Activated gamma-delta T cell treated with anti-CD3 and anti-CD28 coated beads, Interleukin-2, amount 50 U/mL, for 16 hours (primary cell): ENCODE data around the gene SLC26A2.
A peak's percentile ranks its signal among the peaks of the same experiment; 100 is the strongest.

Experiments
- DNase-seq: peaks from one replicate; pipeline ENCODE4 v3.0.0-alpha.2; 2020; ENCODE audit warnings: low read depth

SLC26A2 gene

DNA sequence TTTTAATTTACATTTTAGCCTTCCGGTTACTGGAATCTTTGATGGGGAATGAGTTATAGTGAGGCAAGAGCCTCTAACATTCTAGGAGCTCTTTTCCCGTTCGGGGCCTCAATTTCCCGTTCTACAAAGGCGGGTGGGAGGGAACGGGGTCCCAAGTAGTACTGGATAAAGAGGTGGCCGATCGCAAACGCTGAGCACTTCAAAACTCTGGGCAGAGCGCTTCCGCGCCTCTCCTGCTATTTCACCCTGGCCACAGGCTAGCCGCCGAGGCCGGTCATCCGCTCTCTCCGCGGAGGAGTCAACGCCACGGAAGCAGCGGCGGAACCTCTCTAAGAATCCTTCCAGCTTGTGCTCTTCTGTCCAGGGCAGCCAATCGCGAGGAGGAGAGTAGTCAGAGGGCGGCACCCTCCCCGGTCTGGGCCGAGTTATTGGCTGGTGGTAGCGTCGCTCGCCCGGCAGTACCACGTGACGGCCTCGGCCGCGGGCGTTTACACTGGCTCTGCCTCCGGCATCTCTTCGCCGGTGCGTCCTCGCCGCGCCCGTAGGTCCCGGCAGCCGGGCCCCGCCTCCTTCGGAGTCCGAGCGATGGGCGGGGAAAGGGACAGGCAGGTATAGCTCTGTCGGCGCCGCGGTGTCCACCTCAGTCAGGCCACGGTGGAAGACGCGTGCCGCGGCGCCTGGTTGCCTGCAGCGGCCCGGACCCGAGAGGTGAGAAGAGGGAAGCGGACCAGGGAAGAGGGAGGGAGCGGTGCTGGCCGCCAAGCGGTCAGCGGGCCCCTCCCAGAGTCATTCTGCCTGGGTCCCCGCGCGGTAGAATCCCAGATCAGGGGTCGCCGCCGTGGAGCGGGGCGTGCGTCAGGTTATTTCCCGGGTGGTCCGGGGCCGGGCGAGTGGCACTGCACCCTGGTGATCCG is at the start of gene SLC26A2:
Gene SLC26A2, plus strand, starts transcription at position 487 of the 914 bp plus-strand sequence. CDS start 16,895 bp downstream, outside the sequence.
- DNase-seq = peak; percentile 91

- no peak for DNase-seq
Observed at GRCh38 chr5:149911031-149911430, 49.5 kb upstream of the SLC26A2 start.

- no peak for DNase-seq
Observed at GRCh38 chr5:149912226-149912871, 48.2 kb upstream of the SLC26A2 start.

DNA sequence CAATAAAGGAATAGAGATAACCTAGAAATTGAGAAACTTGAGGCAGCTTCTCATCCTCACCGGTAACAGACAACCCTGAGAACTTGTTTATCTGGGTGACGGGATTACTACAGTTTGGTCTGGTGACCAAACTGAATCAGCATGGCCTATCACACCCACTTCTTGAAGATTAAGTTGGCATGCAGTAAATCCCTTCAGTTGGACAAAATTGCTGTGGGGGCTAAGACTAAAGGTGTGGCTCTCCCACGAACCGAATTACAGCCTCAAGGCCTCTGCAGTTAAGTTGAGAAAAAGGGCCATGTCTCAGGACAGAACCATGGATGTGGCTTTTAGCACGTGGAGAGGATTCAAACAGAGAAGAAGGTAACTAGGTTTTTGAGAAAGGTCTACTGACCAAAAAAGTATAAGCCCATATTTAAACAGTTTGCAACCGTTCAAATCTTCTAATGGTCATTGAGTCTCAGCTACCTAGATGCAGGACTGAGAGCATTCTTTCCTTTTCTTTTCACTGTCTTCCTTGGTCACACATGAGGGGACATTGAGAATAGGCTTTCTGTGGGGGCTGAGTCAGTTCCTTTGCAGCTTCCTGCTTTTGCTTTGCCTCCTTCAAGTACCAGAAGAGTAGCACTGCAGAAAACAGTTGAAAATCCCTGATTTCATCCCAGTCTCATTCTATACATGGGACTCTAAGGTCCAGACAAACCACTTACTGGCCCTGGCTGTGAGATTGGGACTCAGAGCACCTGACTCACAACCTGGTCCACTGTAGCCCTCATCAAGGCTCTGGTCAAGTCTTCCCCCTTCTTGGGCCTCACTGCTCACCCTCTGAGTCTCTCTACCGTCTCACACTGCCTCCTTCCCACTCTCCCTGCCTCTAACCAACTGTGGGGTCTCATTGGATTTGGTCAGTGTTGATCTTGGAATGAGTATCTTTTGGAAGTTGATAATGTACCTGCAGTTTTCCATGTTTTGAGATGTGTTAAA is 46.8 kb upstream of the SLC26A2 start:
- DNase-seq = no peak

GRCh38 chr5:149915392-149916260 is 44.9 kb upstream of the SLC26A2 start:
- no peak for DNase-seq

DNA sequence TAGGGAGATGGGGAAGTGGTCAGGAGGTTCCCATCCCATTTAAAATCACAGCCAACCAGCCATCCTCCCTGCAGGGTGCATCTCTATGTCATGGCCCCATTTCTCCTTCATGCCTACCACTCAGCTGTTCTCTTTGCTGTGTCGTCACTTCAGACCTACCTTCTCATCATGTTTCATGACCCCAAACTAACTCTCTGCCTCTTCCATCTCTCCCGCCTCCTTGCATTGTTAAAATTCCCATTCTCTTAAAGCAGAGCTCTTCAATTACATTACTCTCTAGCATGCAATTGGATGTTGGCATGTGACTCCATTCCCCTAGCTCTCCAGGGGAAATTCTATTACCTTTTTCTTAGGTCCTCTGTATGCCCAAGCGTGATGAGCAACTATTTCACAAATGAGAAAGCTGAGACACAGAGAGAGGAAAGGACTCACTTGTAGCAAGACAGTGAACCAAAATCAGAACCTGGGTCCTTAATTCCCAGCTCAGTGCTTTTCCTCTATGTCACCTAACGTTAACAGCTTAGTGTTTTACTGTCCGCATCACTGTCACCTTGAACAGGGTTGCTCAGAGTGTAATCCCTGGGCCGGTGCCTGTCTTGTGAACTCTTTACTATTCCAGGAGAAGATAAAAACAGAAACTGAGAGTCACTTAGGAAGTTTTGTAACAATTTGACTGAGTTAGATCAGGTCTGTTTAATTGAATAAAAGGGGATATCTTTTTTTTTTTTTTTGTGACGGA is 44.1 kb upstream of the SLC26A2 start:
- DNase-seq = no peak

- DNase-seq = no peak
Observed at GRCh38 chr5:149917073-149917676, 43.4 kb upstream of the SLC26A2 start.

- DNase-seq = no peak
Observed at GRCh38 chr5:149921597-149921996, 39.0 kb upstream of the SLC26A2 start.

DNA sequence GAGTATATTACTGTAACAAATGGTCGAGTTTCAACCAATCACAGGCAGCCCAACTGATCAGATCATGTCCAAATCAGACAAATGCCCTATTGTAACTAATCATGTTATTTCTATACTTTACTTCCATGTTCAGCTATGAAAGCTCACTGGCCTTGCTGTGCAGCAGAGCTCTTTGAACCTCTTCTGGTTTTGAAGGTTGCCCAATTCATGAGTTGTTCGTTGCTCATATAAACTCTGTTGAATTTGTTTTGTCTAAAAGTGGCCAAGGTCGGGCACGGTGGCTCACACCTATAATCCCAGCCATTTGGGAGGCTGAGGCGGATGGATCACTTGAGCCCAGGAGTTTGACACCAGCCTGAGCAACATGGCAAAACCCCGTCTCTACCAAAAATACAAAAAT is 37.6 kb upstream of the SLC26A2 start:
- no peak for DNase-seq

DNA sequence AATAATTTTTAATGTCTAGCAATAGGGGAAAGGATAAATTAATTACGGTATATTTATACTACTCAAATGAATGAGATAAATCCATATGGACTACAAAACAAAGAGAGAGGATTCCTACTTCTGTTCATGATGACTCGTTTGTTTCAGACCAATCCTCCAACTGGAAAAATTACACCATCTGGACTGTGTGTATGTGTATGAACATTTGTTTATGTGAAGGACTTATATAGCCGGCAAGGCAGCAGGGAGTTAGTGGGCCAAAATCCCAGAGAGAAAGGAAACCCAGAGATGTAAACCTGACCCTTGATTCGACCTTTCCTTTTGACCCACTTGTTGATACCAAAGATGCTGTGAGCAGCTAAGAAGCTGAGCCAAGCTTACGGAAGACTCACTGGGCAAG is 36.1 kb upstream of the SLC26A2 start:
- DNase-seq = no peak

GRCh38 chr5:149930043-149930748 is 30.4 kb upstream of the SLC26A2 start:
- no peak for DNase-seq

DNA sequence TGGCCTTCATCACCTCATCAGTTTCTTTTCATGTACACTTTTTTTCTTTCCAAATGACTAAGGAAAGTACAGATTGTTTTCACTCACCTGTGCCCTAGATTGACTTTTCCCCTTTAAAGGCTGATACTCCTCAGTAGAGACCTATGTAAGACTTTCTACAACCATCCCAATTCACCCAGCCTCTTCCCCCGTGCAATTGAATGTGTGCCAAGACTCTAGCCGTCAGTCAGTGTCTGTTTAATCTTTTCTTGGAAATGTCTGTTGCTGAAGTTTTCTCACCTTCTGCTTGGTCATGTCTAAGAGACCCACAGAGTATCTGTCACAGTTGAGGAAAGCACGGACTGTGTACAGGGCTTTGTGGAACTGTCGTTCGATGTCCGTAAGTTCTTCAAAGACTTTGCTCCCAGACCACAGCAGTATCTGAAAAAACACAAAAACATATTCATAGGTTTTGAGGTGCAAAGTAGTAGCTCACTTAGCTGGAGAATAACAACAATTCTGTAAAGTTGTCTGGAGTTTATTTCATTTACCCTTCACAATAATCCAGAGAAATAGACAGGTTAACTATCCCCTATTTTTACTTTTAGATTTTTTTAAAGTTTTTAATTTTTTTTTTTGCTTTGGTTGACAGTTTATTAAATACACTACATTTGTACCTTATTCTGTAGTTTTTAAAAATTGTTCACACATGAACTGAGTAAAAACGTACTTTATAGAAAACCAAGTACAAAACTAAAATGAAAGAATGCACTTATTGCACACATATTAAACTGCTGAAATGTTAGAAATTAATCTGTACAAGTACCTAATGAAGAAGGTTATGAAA is 29.6 kb upstream of the SLC26A2 start:
- no peak for DNase-seq

- no peak for DNase-seq
Observed at GRCh38 chr5:149931992-149932436, 28.5 kb upstream of the SLC26A2 start.

- DNase-seq = no peak
Observed at GRCh38 chr5:149932445-149933350, 27.9 kb upstream of the SLC26A2 start.

GRCh38 chr5:149935431-149935901 is 25.1 kb upstream of the SLC26A2 start:
- no peak for DNase-seq

DNA sequence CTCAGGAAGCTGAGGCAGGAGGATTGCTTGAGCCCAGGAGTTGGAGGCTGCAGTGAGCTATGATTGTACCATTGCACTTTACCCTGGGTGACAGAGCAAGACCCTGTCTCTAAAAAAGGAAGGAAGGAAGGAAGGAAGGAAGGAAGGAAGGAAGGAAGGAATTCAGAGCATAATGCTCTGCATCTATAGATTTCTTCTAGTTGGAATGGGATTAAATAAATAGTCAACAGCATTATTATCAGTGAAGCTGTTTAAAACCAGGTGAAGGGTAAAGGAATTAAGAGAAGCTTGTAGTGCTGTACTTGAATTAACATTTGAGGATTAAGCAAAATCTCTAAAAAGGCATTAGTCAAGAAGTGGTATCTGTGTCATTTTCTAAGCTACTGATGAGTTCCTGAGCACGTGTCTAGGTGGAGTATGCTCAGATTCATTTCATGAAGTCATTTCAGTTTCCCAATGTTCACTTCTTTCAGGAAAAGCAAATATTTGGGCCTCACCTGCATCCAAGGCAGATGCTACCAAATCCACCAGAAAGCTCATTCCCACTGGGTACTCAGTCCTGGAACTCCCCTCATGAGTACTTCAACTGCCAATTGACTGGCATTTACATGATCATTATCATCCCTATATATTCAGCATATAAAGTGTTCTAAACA is 24.4 kb upstream of the SLC26A2 start:
- no peak for DNase-seq

- DNase-seq = no peak
Observed at GRCh38 chr5:149936700-149937091, 23.9 kb upstream of the SLC26A2 start.
